Activated CD4-positive, alpha-beta T cell treated with anti-CD3 and anti-CD28 coated beads, Interleukin-2, amount 10 ng/mL, durations not matched to agents 24 days and 14 days (primary cell): ENCODE data around the gene TMEM135. TPM values are rescaled to one million over a fixed set of nuclear protein-coding genes. Genes with fewer than 3 reads are reported as not detected.

ENCODE experiments used
- total RNA-seq: library from RNA; stranded (reverse); gene quantifications from 2 replicates; pipeline ENCODE4 v1.2.3, GENCODE V29; 2022

Gene TMEM135
- total RNA-seq, 1 donor from 2014 or later = 28.6 TPM

Other genes with a start within 250 kb of the TMEM135 start
- 37.8 and 43.9 TPM in 2 replicates for gene PRSS23, start 237.4 kb upstream of the TMEM135 start, total RNA-seq
- gene FZD4, start 82.5 kb upstream of the TMEM135 start, total RNA-seq = 0.02 TPM in 1 of 2 replicates, not detected in the other